H1 (cell line): Measurements from ENCODE around the gene MYOC. TPM values are rescaled to one million over a fixed set of nuclear protein-coding genes. Genes with fewer than 3 reads are reported as not detected.

Experiments used
- CTCF ChIA-PET: fragments of 300-600 bp; sonication (Branson Sonifier 250); formaldehyde crosslinking; loops from one replicate; lab custom pipeline; 2021; ENCODE audit not compliant: partially characterized antibody; lab: Charles Lee
- POLR2A ChIA-PET: fragments of 300-600 bp; sonication (Branson Sonifier 250); formaldehyde crosslinking; loops from one replicate; lab custom pipeline; 2021; ENCODE audit warnings: inconsistent platforms; ENCODE audit not compliant: partially characterized antibody; lab: Charles Lee
- DNase-seq, 2 experiments: peaks; one replicate each; pipeline versions ENCODE4 v3.0.0 to v3.0.0-alpha.2; 2010 to 2022; ENCODE audit warnings: low spot score in 2 of 2, low read depth in 1 of 2, mixed read lengths in 1 of 2
- FAIRE-seq: peaks from 2 replicates; lab custom pipeline; 2011; peaks lifted over from hg19 to GRCh38; lab: Jason Lieb, UNC
- H2AFZ ChIP-seq: 2 replicates; pipeline ENCODE4 v1.8.1; 2012; ENCODE audit warnings: low read length, inconsistent platforms
- H2AK5ac ChIP-seq: 2 replicates; pipeline ENCODE4 v1.6.1; 2013; ENCODE audit warnings: low read depth, low read length
- H2BK120ac ChIP-seq: replicated peaks from 2 replicates; pipeline ENCODE3; 2013; ENCODE audit warnings: low read depth, low read length, inconsistent platforms
- H2BK12ac ChIP-seq: 2 replicates; pipeline ENCODE4 v1.6.1; 2013; ENCODE audit warnings: low read depth, low read length
- H2BK15ac ChIP-seq: 2 replicates; pipeline ENCODE4 v1.6.1; 2013; ENCODE audit warnings: low read length
- H2BK20ac ChIP-seq: 2 replicates; pipeline ENCODE4 v1.6.1; 2013; ENCODE audit warnings: low read length
- H2BK5ac ChIP-seq: 2 replicates; pipeline ENCODE4 v1.6.1; 2013; ENCODE audit warnings: low read depth, low read length
- H3K14ac ChIP-seq: 2 replicates; pipeline ENCODE4 v1.6.1; 2013; ENCODE audit warnings: inconsistent platforms; ENCODE audit not compliant: insufficient read length
- H3K18ac ChIP-seq: 2 replicates; pipeline ENCODE4 v1.6.1; 2013; ENCODE audit warnings: low read length; ENCODE audit errors: extremely low read depth
- H3K23ac ChIP-seq: 2 replicates; pipeline ENCODE4 v1.6.1; 2013; ENCODE audit warnings: inconsistent platforms; ENCODE audit not compliant: insufficient read length
- H3K23me2 ChIP-seq: 2 replicates; pipeline ENCODE4 v1.6.1; 2013; ENCODE audit warnings: low read depth, low read length
- H3K27ac ChIP-seq: 2 replicates; pipeline ENCODE4 v1.6.1; 2011; ENCODE audit warnings: low read depth, low read length, inconsistent platforms
- H3K27me3 ChIP-seq, 4 experiments: replicated peaks in 1 of 4; 1 replicate in 1 of 4; 2 replicates in 3 of 4; pipeline versions ENCODE4 v1.6.1 to v1.8.1; 2011 to 2013; ENCODE audit warnings: low read length in 3 of 4, mild to moderate bottlenecking in 3 of 4, inconsistent platforms in 2 of 4, mixed read lengths in 2 of 4, moderate library complexity in 1 of 4; ENCODE audit not compliant: control insufficient read depth in 3 of 4, insufficient read depth in 3 of 4; ENCODE audit errors: extremely low read depth in 1 of 4
- H3K36me3 ChIP-seq, 4 experiments: 2 replicates each; pipeline versions ENCODE4 v1.6.1 to v1.8.1; 2011 to 2013; ENCODE audit warnings: mild to moderate bottlenecking in 4 of 4, low read length in 3 of 4, moderate library complexity in 2 of 4, control low read depth in 1 of 4, inconsistent platforms in 1 of 4; ENCODE audit not compliant: insufficient read depth in 4 of 4, control insufficient read depth in 2 of 4
- H3K4ac ChIP-seq: replicated peaks from 2 replicates; pipeline ENCODE3; 2013; ENCODE audit warnings: low read length, low read depth, mixed read lengths, inconsistent platforms; ENCODE audit not compliant: insufficient read length
- H3K4me1 ChIP-seq, 4 experiments: replicated peaks in 1 of 4; 1 replicate in 1 of 4; 2 replicates in 3 of 4; pipeline versions ENCODE4 v1.6.1 to v1.8.1; 2011 to 2013; ENCODE audit warnings: low read length in 3 of 4, inconsistent platforms in 2 of 4, mixed read lengths in 1 of 4; ENCODE audit not compliant: insufficient read depth in 4 of 4, control insufficient read depth in 3 of 4
- H3K4me2 ChIP-seq, 2 experiments: 2 replicates each; pipeline versions ENCODE4 v1.6.1 to v1.8.1; 2011 to 2013; ENCODE audit warnings: low read depth in 2 of 2, low read length in 2 of 2, control low read depth in 1 of 2, inconsistent platforms in 1 of 2, mild to moderate bottlenecking in 1 of 2; ENCODE audit not compliant: insufficient read depth in 1 of 2
- H3K4me3 ChIP-seq, 4 experiments: fragments of 200-600, 300-600 bp in 1 of 4; sonication (generic), shearing (Covaris generic), sonication (Bioruptor Twin) in 1 of 4; 2 replicates each; pipeline versions ENCODE4 v1.5.1 to v1.8.1; 2011 to 2016; ENCODE audit warnings: low read length in 4 of 4, low read depth in 3 of 4, control low read depth in 2 of 4, inconsistent platforms in 2 of 4, mild to moderate bottlenecking in 2 of 4, mixed read lengths in 1 of 4, moderate library complexity in 1 of 4; ENCODE audit not compliant: insufficient read depth in 2 of 4; ENCODE audit errors: extremely low read depth in 1 of 4
- H3K56ac ChIP-seq: replicated peaks from 2 replicates; pipeline ENCODE3; 2013; ENCODE audit warnings: low read depth, mild to moderate bottlenecking, mixed read lengths, low read length, inconsistent platforms; ENCODE audit not compliant: insufficient read length
- H3K79me1 ChIP-seq: 2 replicates; pipeline ENCODE4 v1.6.1; 2013; ENCODE audit warnings: low read depth, low read length, control low read depth
- H3K79me2 ChIP-seq, 2 experiments: 2 replicates each; pipeline versions ENCODE4 v1.6.1 to v1.8.1; 2012 to 2013; ENCODE audit warnings: low read length in 2 of 2, mild to moderate bottlenecking in 2 of 2, inconsistent platforms in 1 of 2; ENCODE audit not compliant: insufficient read depth in 2 of 2, control insufficient read depth in 1 of 2
- H3K9ac ChIP-seq, 4 experiments: replicated peaks in 1 of 4; 1 replicate in 1 of 4; 2 replicates in 3 of 4; pipeline versions ENCODE4 v1.6.1 to v1.8.1; 2011 to 2013; ENCODE audit warnings: low read depth in 3 of 4, low read length in 3 of 4, control low read depth in 2 of 4, mild to moderate bottlenecking in 2 of 4, moderate library complexity in 2 of 4, inconsistent platforms in 1 of 4; ENCODE audit errors: extremely low read depth in 1 of 4
- H3K9me3 ChIP-seq, 2 experiments: 2 replicates each; pipeline versions ENCODE4 v1.6.1 to v1.8.1; 2012 to 2013; ENCODE audit warnings: mild to moderate bottlenecking in 2 of 2, moderate library complexity in 2 of 2, control low read depth in 1 of 2, inconsistent platforms in 1 of 2, low read depth in 1 of 2, low read length in 1 of 2, mixed read lengths in 1 of 2; ENCODE audit not compliant: insufficient read depth in 2 of 2
- H4K20me1 ChIP-seq, 2 experiments: replicated peaks in 1 of 2; 2 replicates each; pipeline versions ENCODE3 to v1.8.1; 2011 to 2013; ENCODE audit warnings: inconsistent platforms in 2 of 2, low read length in 2 of 2, mild to moderate bottlenecking in 1 of 2; ENCODE audit not compliant: insufficient read depth in 2 of 2, control insufficient read depth in 1 of 2
- H4K5ac ChIP-seq: 2 replicates; pipeline ENCODE4 v1.6.1; 2013; ENCODE audit warnings: low read length, low read depth, mixed read lengths, inconsistent platforms; ENCODE audit not compliant: insufficient read length
- H4K8ac ChIP-seq: 2 replicates; pipeline ENCODE4 v1.8.0; 2013; ENCODE audit warnings: mild to moderate bottlenecking, moderate library complexity, low read length, inconsistent platforms; ENCODE audit not compliant: insufficient read depth; ENCODE audit errors: extremely low read depth
- H4K91ac ChIP-seq: replicated peaks from 2 replicates; pipeline ENCODE3; 2013; ENCODE audit warnings: low read length, mixed read lengths, inconsistent platforms; ENCODE audit not compliant: insufficient read length
- CBX5 ChIP-seq: fragments of 300-800, 300-1000 bp; sonication (generic); IDR thresholded peaks from 2 replicates; pipeline ENCODE4 v1.7.1; 2016; ENCODE audit warnings: antibody characterized with exemption, low read length, low read depth
- CHD1 ChIP-seq: IDR thresholded peaks from 2 replicates; pipeline ENCODE4 v1.6.1; 2012; ENCODE audit warnings: low read depth, low read length, improper control_type of control experiment
- CHD2 ChIP-seq: IDR thresholded peaks from 2 replicates; pipeline ENCODE4 v1.6.1; 2012; ENCODE audit warnings: low read length, improper control_type of control experiment
- EGR1 ChIP-seq: IDR thresholded peaks from 2 replicates; pipeline ENCODE4 v1.6.1; 2011; ENCODE audit warnings: low read depth, low read length, borderline replicate concordance
- GTF2F1 ChIP-seq: IDR thresholded peaks from 2 replicates; pipeline ENCODE4 v1.6.1; 2012; ENCODE audit warnings: low read depth, low read length, improper control_type of control experiment, borderline replicate concordance
- HDAC2 ChIP-seq, 2 experiments: fragments of 300-600 bp in 1 of 2; sonication (generic) in 1 of 2; IDR thresholded peaks; 2 replicates each; pipeline ENCODE4 v1.6.1; 2011 to 2012; ENCODE audit warnings: low read depth in 2 of 2, low read length in 2 of 2, mild to moderate bottlenecking in 2 of 2, moderate library complexity in 2 of 2, borderline replicate concordance in 1 of 2, inconsistent platforms in 1 of 2
- JUND ChIP-seq: IDR thresholded peaks from 2 replicates; pipeline ENCODE4 v1.6.1; 2011; ENCODE audit warnings: mild to moderate bottlenecking, improper control_type of control experiment, low read length
- KDM1A ChIP-seq: fragments of 200-600, 300-600 bp; sonication (generic); IDR thresholded peaks from 2 replicates; pipeline ENCODE4 v1.7.1; 2016; ENCODE audit warnings: mild to moderate bottlenecking, low read length, borderline replicate concordance
- KDM4A ChIP-seq: IDR thresholded peaks from one replicate; pipeline ENCODE4 v1.7.1; 2012; ENCODE audit warnings: low read depth, mild to moderate bottlenecking, moderate library complexity, low read length, inconsistent platforms; ENCODE audit not compliant: severe bottlenecking
- MAFK ChIP-seq: IDR thresholded peaks from 2 replicates; pipeline ENCODE4 v1.6.1; 2012; ENCODE audit warnings: low read depth, mild to moderate bottlenecking, improper control_type of control experiment, low read length
- NRF1 ChIP-seq: IDR thresholded peaks from 2 replicates; pipeline ENCODE4 v1.6.1; 2011; ENCODE audit warnings: mild to moderate bottlenecking, low read depth, low read length, improper control_type of control experiment
- RNF2 ChIP-seq: fragments of 200-900, 300-1000 bp; sonication (generic); IDR thresholded peaks from 2 replicates; pipeline ENCODE4 v1.7.1; 2016; ENCODE audit warnings: borderline replicate concordance, low read depth, mild to moderate bottlenecking, antibody characterized with exemption, low read length; ENCODE audit not compliant: poor library complexity, severe bottlenecking; ENCODE audit errors: missing control alignments
- SIN3A ChIP-seq, 2 experiments: IDR thresholded peaks in 1 of 2; conservative IDR thresholded peaks in 1 of 2; 2 replicates each; pipeline ENCODE4 v1.6.1; 2011 to 2012; ENCODE audit warnings: low read length in 2 of 2, improper control_type of control experiment in 1 of 2, low read depth in 1 of 2, mild to moderate bottlenecking in 1 of 2
- YY1 ChIP-seq: IDR thresholded peaks from 2 replicates; pipeline ENCODE4 v1.6.1; 2011; ENCODE audit warnings: low read depth, mild to moderate bottlenecking, low read length
- WGBS, 2 experiments: shearing (Covaris generic) in 1 of 2; methylation state at CpG; one replicate each; pipeline versions ENCODE4 v1.1.6 to v1.1.7; 2013 to 2015; ENCODE audit warnings: low lambda C conversion rate in 2 of 2, mixed read lengths in 2 of 2, inconsistent platforms in 1 of 2, low coverage in 1 of 2, missing lambda C conversion rate in 1 of 2; ENCODE audit not compliant: insufficient replicate concordance in 2 of 2, insufficient coverage in 1 of 2, insufficient read length in 1 of 2; ENCODE audit errors: extremely low coverage in 1 of 2, missing lambda C conversion rate in 1 of 2; 5-methylcytosine and 5-hydroxymethylcytosine counted together
- polyA plus RNA-seq, 7 experiments: library from polyadenylated mRNA; depleted of rRNA in 3 of 7; stranded (reverse) in 5 of 7; unstranded in 2 of 7; fragments of >200 nt in 5 of 7; fragments of 200-250 nt in 2 of 7; gene quantifications; 1 replicate in 5 of 7; 2 replicates in 1 of 7; 4 replicates in 1 of 7; pipeline versions ENCODE4 v1.2.1 to v1.2.3, GENCODE V29; 2011 to 2013; ENCODE audit warnings: missing spikeins in 2 of 7, mixed read lengths in 2 of 7
- total RNA-seq: library from RNA; stranded (reverse); fragmentation: NEBNext Ultra II Directional; extraction: Animal tissue kit (Norgen Biotek cat#: 25700); gene quantifications from 2 replicates; pipeline ENCODE4 v1.2.1, GENCODE V29; 2021

MYOC gene
- total and polyA plus RNA-seq, 2 of the 8 experiments (the other 6 are each of a cell fraction or from before 2014, with no cell fraction given) = not detected

- Histone ChIP-seq H3K9me3 (no peaks in the 10 kb centered on the region), H3K23ac (no peak overlapping the region), H2AK5ac (no peak overlapping the region), H2BK20ac (no peak overlapping the region), H3K27me3 (no peaks in the 10 kb centered on the region), H4K20me1 (no peaks in the 10 kb centered on the region), H3K4me3 (no peak overlapping the region), H2BK12ac (no peak overlapping the region), H3K79me1 (no peaks in the 10 kb centered on the region), H2BK15ac (no peak overlapping the region), H2AFZ (no peak overlapping the region), H3K4me2 (no peak overlapping the region), H3K56ac (no peak overlapping the region), H3K27ac (no peak overlapping the region), H3K4ac (no peak overlapping the region), H2BK120ac (no peak overlapping the region), H3K36me3 (peaks cover 0 to 15% (median 8%) of the 10 kb centered on the region in 4 experiments; a peak in 6 of 8 replicates), H2BK5ac (no peak overlapping the region), H3K4me1 (no peaks in the 10 kb centered on the region), H4K8ac (no peak overlapping the region), H3K79me2 (no peaks in the 10 kb centered on the region), H3K18ac (no peak overlapping the region), H3K9ac (no peak overlapping the region), H3K23me2 (no peaks in the 10 kb centered on the region), H4K91ac (no peak overlapping the region), H4K5ac (no peak overlapping the region), H3K14ac (no peak overlapping the region)
- ChIA-PET CTCF (interaction anchor here (0.5 to 1.9 kb wide), 5 partner anchors 12 to 167 kb away, joined by 3 to 6 read pairs (median 3); no protein-coding TSS in a partner anchor), POLR2A (interaction anchor here (1.2 to 3.3 kb wide), 3 partner anchors 12 to 112 kb away, joined by 3 to 10 read pairs (median 5); partner anchors contain the start of gene PRRC2C)
- WGBS, 2 experiments = 84% methylated on average over 1 of the region's 1 CpG; no CpG with 5 or more reads in 1 of the 2 experiments
- FAIRE-seq = no peak
- DNase-seq = no peak
- TF ChIP-seq EGR1 (no peak), CHD2 (no peak), RNF2 (no peak), MAFK (no peak), HDAC2 (IDR thresholded peaks at IDR 0.05; ENCODE audit: borderline replicate concordance in 1 of 2, low read depth in 2 of 2, low read length in 2 of 2) (no peak), CBX5 (no peak), CHD1 (no peak), YY1 (no peak), GTF2F1 (no peak), SIN3A (conservative IDR thresholded peaks at IDR 0.05 in 1 of 2, IDR thresholded peaks at IDR 0.05 in 1 of 2; ENCODE audit: low read depth in 1 of 2, low read length in 2 of 2) (no peak), JUND (no peak), KDM1A (no peak), NRF1 (no peak), KDM4A (no peak)
These were observed 55.3 kb downstream of the MYOC start for GRCh38 chr1:171597203-171597602.
